HG02610 (cell line): Measurements from ENCODE around the gene CPXM1.
"Not testable (repeated sequence)": the region's sequence is repeated elsewhere in the genome, so short reads cannot be mapped to it uniquely, and the experiment has no call there.

Experiments used
- ATAC-seq: cut with Tn5 transposase; IDR thresholded peaks from one replicate; pipeline ENCODE4 v1.9.1; 2021; ENCODE audit warnings: mild to moderate bottlenecking, moderate library complexity; ENCODE audit not compliant: unreplicated experiment

CPXM1 gene

DNA sequence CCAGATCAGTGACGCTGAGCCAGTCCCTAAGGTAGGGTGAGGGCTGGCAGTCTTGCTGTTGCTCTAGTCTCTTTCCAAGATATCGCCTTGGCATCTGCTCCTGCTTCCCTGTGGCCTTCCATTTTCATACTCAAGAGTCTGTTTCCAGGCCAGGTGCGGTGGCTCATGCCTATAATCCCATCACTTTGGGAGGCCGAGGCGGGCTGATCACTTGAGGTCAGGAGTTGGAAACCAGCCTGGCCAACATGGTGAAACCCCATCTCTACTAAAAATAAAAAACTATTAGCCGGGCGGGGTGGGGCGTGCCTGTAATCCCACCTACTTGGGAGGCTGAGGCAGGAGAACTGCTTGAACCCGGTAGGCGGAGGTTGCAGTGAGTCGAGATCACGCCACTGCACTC lies 30.3 kb downstream of the CPXM1 start:
- not testable (repeated sequence) for ATAC-seq

GRCh38 chr20:2768632-2769015 lies 31.8 kb downstream of the CPXM1 start:
- no peak for ATAC-seq

DNA sequence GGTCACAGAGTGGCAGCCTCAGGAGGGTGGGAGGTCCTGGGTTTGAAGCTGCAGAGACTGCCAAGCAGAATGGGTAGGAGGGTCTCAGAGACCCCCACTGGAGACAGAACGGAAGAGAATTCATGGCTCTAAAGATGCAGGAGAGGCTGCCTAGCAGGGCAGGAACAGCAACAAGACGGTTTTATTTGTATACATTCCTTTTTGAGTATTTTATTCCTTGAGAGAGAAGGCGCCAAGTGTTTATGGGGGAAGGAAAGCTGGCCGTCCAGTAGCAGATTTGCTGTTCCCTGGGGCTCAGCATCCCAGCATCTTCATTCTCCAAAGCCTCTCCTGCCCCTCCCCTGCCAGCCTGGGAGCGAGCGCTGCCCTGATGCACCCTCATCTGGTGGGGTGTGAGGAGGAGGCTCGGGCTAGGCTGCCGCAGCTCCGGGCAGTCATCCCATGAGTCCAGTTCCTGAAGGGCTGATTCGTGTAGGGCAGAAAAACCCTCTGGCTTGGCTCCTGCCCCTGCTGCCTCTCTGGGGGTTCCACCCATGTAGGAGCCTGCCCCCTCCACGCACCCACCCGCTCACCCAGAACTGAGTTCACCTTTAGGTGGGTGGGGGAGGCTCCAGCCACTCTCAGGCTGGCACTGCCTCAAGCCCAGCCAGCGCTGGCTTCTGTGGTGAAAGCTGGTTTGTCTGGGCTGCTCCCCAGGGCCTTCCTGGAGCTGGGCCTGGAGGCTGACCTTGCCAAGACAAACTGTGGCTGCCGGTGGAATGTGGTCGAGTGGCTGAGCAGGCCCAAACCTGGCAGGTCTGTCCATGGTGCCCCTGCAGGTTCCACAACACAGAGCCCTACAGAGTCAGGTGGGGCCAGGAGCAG lies 32.4 kb downstream of the CPXM1 start:
- no peak for ATAC-seq

DNA sequence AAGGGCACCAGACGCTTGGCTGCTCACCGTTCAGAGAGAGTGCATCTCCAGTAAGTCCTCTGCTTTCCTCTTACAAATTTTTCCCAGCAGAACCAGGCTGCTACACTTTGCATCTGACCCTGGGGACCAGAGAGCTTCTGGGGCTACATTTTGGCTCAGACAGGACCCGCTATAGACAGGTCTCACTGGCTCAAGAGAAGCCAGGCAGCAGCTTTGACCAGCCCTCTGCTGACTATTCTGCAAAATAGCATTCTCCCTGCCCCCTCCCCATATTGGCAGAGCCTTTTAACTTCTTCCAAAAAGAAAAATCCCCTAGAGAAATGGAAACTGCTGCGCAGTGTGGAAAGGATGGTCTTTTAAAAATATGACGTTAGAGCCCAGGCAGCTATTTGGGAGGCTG lies 37.2 kb downstream of the CPXM1 start:
- ATAC-seq: no peak

DNA sequence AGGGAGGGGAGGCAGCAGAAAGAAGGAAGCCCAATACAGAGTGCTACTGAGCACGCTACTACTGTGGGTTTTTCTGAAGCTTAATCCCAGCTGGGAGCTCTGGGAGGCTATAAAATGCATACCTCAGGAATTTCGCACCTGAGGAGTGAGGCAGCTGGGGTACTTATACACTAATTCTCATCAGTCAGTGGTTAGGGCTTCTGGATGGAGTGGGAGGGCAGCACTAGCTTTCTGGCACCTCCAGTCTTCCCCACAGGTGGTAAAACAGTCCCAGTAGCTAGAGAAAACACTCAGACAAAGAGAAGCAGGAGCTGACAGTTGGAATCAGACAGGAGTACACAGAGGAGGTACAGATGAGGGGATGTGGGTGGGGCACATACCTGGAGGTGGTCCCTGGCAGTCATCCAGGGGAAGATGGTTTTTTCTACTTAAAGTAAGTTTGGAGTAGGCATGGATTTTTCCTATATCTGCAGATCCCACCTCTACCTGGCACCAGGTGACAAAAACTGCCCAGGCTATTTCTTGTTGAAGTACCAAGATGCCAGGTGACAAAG lies 37.8 kb downstream of the CPXM1 start:
- no peak for ATAC-seq

GRCh38 chr20:2761885-2762284 lies 38.5 kb downstream of the CPXM1 start:
- ATAC-seq: no peak

DNA sequence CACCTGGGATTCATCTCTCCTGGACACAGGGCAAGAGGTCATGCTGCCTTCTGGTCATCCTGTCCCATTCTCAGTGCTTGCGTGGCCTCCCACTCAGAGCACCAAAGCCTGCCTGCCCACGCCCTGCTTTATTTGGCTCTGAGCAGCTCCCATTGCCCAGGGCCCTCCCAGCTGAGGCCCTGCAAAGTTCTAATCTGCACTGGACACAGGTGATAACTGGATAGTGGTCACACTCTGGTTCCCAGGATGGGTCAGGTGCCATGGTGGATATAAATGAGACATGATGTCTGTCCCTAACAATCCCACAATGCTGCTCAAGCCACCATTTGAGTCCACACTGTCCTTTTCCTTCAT lies 39.5 kb downstream of the CPXM1 start:
- ATAC-seq: no peak

GRCh38 chr20:2760297-2760951 lies 40.0 kb downstream of the CPXM1 start:
- no peak for ATAC-seq

DNA sequence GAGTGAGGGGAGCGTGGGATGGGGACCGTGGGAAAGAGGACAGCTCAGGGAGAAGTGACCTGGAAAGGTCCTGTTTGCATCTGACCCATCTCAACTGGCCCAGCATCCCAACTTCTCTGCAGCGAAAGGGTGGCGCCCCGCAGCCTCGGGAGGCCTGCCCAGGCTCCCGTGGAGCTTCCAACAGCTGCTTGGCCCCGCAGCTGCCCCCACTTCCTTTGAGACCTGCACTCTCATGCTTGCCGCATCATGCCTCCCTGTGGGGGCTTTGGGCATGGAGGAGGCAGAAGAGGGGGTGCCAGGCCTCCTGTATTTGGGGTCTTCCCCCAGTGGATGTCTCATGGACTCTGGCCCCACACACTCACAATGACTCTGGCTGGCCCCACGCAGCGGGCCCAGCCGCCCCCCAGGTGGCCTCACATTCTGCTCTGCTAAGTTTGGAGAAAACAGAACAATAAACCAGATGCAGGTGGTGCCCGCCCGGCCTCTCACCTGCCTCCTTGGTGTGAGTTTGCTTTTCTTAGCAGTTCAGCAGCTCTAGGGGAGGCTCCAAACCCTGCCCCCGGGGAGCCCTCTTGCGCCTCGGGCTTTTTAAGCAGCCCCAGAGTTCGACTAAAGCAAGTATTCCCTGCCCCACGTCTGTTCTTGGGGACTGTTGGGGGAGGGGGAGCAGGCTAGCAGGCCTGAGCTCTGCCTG lies 40.7 kb downstream of the CPXM1 start:
- ATAC-seq: no peak

DNA sequence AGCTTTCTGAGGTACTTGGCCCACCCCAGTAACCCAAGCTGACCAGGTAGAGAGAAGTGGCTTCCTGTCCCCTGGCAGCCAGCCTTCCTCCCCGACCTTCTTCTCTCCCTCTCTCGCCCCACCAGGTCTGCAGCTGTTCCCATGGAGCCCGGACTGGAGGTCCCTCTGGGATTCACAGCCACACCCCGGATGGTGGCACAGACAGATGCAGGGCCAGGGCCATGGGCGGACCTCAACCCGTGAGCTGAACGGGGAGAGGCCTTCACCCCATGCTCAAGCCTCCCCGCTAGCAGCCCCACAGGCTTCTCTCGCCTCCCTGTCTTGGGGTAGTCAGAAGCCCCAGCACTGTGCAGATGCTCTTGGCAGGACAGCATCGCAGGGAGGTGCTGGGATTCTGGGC lies 41.3 kb downstream of the CPXM1 start:
- ATAC-seq: no peak

GRCh38 chr20:2757969-2758368 lies 42.5 kb downstream of the CPXM1 start:
- ATAC-seq: no peak

DNA sequence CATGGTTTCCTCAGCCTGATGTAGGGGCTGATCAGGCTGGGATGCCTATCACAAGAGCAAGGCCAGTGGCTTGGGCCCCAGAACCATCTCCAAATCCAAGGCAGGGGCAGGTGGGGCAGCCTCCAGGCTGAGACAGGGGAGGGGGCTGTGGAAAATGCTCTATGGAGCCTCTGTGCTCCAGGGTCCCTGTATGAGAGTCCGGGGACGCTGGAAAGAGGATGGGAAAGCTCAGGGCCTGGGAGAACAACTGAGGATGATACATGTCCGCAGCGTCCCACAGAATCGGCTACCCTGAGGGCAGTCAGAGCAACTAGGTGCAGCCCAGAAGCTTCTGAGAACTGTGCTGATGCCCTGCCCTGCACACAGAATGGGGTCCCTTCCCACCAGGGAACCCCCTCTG lies 43.4 kb downstream of the CPXM1 start:
- ATAC-seq: no peak

GRCh38 chr20:2756056-2756611 lies 44.3 kb downstream of the CPXM1 start:
- no peak for ATAC-seq

GRCh38 chr20:2755451-2756055 lies 44.9 kb downstream of the CPXM1 start:
- no peak for ATAC-seq

GRCh38 chr20:2754424-2754823 lies 46.0 kb downstream of the CPXM1 start:
- no peak for ATAC-seq

DNA sequence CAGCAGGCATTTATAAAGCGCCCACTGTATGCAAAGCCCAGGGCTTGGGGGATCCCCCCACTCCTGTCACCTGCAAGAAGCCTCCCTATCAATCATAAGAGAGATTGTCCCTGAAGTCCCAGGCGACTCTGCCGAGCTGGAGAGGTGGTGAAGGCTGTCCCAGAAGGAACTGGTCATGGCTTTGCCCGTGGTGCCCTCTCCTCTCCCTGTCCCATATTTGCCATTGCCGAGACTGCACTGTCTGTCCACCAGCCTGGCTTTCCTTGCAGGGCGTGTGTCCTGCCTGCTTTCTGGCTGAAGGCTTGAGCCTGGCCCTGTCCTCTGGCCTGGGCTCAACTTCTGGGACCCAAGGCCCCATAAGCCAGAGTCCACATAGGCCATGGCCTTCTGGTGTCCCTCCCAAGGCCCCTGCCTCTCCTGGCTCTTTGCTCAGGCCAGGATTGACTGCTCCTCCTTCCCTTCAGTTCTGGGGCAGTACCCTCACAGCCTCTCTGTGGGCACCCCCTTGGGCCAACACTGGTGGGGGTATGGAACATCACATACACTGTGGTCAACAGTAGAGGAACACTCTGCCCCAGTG lies 46.9 kb downstream of the CPXM1 start:
- ATAC-seq: no peak

DNA sequence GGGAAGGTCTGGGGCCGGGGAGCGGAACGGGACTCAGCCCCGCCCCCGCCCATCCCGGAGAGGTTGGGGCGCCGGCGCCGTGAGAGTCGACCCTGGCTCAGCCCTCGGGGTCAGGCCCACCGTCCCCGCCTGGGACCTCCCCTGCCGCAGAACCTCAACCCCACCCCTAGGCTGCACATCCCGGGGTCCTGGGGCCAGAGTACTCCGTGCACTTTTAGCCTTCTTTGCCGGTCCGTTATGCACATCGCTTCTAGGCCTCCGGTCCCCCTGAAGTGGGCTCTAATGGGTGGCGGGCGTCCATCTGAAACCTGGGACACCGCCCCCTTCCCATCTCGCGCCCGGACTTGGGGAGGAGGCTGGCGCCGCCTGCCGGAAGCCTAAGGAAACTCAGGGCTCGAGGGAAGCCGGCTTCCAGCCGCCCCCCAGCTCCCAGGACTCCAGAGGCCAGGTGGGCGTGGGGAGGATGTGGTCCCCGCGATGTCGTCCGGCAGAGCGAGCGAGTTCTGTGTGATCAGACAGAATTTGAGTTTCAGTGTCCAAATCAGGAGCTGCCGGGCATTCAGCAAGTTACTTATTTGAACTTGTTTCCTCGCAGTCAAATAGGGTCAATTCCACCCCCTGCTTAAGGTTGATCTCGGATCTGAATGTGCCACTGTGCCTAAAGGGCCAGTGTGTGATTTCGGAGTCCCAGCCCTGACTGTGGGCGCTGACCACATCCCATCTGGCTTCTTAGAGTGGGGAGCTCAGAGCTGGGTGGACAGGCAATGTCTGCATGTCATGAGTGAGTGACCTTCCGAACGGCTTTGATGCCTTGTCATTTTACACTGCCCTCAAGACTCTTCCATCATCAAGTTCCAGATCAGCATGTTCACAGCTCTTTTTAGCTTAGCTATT lies 47.6 kb downstream of the CPXM1 start:
- ATAC-seq: no peak

- no peak for ATAC-seq
Measured at GRCh38 chr20:2751878-2752566, 48.4 kb downstream of the CPXM1 start.

DNA sequence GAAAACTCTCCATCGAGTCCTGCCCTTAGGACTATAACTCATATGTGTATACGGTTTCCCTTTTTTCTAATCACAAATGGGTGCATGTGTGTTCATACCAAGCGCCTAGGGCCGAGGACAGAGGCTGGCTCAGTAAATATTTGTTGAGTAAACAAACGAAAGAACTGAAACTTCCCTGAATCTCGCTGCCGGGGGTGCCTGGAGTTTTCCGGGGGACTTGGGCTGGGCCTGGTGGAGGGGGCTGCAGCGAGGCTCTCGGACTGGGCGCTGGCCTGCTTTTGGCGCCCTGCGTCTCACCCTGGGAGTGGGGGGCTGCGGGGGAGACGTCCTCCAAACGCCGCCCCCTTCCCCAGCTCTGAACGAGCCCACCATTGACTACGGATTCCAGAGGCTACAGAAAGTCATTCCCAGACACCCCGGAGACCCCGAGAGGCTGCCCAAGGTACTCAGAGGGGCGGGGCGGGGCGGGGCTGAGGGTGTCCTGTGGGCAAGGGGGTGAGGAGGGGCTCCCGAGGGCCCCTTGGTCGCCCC lies 49.0 kb downstream of the CPXM1 start:
- ATAC-seq: no peak
